CD14-positive monocyte (primary cell): Measurements from ENCODE around the gene APBA3. TPM values are rescaled to one million over a fixed set of nuclear protein-coding genes. Genes with fewer than 3 reads are reported as not detected.

Experiments used
- DNase-seq, 3 donors: peaks; one replicate each; pipeline ENCODE4 v3.0.0-alpha.2; 2011 to 2022
- H2AFZ ChIP-seq: 2 replicates; pipeline ENCODE4 v1.6.0; 2012; ENCODE audit warnings: mild to moderate bottlenecking, low read depth, low read length, inconsistent platforms; ENCODE audit not compliant: insufficient read depth, poor library complexity, severe bottlenecking
- H3K27ac ChIP-seq, 2 donors: 1 replicate in 1 of 2; 2 replicates in 1 of 2; pipeline ENCODE4 v1.5.1; 2012 to 2013; ENCODE audit warnings: low read length in 2 of 2, control low read depth in 1 of 2, inconsistent platforms in 1 of 2, low read depth in 1 of 2, mild to moderate bottlenecking in 1 of 2
- H3K27me3 ChIP-seq, 2 donors: one replicate each; pipeline versions ENCODE4 v1.6.0 to v1.6.1; 2011 to 2013; ENCODE audit warnings: low read length in 2 of 2; ENCODE audit not compliant: control insufficient read depth in 2 of 2, insufficient read depth in 2 of 2
- H3K36me3 ChIP-seq, 2 donors: replicated peaks in 1 of 2; 1 replicate in 1 of 2; 2 replicates in 1 of 2; pipeline versions ENCODE4 v1.5.1 to v1.6.1; 2012 to 2013; ENCODE audit warnings: low read length in 2 of 2, control low read depth in 1 of 2, inconsistent platforms in 1 of 2, mild to moderate bottlenecking in 1 of 2; ENCODE audit not compliant: insufficient read depth in 2 of 2, control insufficient read depth in 1 of 2
- H3K4me1 ChIP-seq, 2 donors: 1 replicate in 1 of 2; 2 replicates in 1 of 2; pipeline versions ENCODE4 v1.5.1 to v1.6.1; 2012 to 2013; ENCODE audit warnings: low read length in 2 of 2, control low read depth in 1 of 2, inconsistent platforms in 1 of 2, mild to moderate bottlenecking in 1 of 2, moderate library complexity in 1 of 2; ENCODE audit not compliant: insufficient read depth in 2 of 2, control insufficient read depth in 1 of 2
- H3K4me2 ChIP-seq: replicated peaks from 2 replicates; pipeline ENCODE3; 2012; ENCODE audit warnings: low read length, moderate library complexity, mild to moderate bottlenecking; ENCODE audit not compliant: poor library complexity, severe bottlenecking; ENCODE audit errors: extremely low read depth
- H3K4me3 ChIP-seq, 3 experiments: fragments of 200-600 bp in 1 of 3; sonication (generic) in 1 of 3; replicated peaks in 1 of 3; 1 replicate in 2 of 3; 2 replicates in 1 of 3; pipeline ENCODE4 v1.5.1; 2011 to 2013; ENCODE audit warnings: low read length in 3 of 3, mild to moderate bottlenecking in 3 of 3, control low read depth in 2 of 3, low read depth in 2 of 3, inconsistent platforms in 1 of 3, moderate library complexity in 1 of 3
- H3K79me2 ChIP-seq: 2 replicates; pipeline ENCODE4 v1.6.0; 2012; ENCODE audit warnings: mild to moderate bottlenecking, control low read depth, inconsistent platforms, low read length, moderate library complexity; ENCODE audit not compliant: insufficient read depth
- H3K9ac ChIP-seq: 2 replicates; pipeline ENCODE4 v1.6.0; 2017; ENCODE audit warnings: low read length, mild to moderate bottlenecking; ENCODE audit not compliant: insufficient read depth, poor library complexity, severe bottlenecking
- H3K9me3 ChIP-seq, 2 donors: replicated peaks in 1 of 2; 1 replicate in 1 of 2; 2 replicates in 1 of 2; pipeline versions ENCODE4 v1.5.1 to v1.6.1; 2012 to 2013; ENCODE audit warnings: low read length in 2 of 2, control low read depth in 1 of 2; ENCODE audit not compliant: control insufficient read depth in 1 of 2, insufficient read depth in 1 of 2
- H4K20me1 ChIP-seq: 2 replicates; pipeline ENCODE4 v1.6.0; 2012; ENCODE audit warnings: mild to moderate bottlenecking, low read length, control low read depth, moderate library complexity; ENCODE audit not compliant: insufficient read depth
- H3K27ac Mint-ChIP-seq, 7 donors: one replicate each; pipeline ENCODE4 v1.8.0; 2020; ENCODE audit warnings: mild to moderate bottlenecking in 7 of 7, mixed read lengths in 7 of 7, moderate library complexity in 6 of 7, inconsistent platforms in 2 of 7
- H3K27me3 Mint-ChIP-seq, 3 donors: one replicate each; pipeline ENCODE4 v1.8.0; 2021 to 2022; ENCODE audit warnings: low read depth in 3 of 3, mild to moderate bottlenecking in 3 of 3, mixed read lengths in 3 of 3, moderate library complexity in 3 of 3, inconsistent platforms in 1 of 3
- H3K36me3 Mint-ChIP-seq, 2 donors: one replicate each; pipeline ENCODE4 v1.8.0; 2020; ENCODE audit warnings: mixed read lengths in 2 of 2, inconsistent platforms in 1 of 2, mild to moderate bottlenecking in 1 of 2
- H3K4me1 Mint-ChIP-seq: one replicate; pipeline ENCODE4 v1.8.0; 2020; ENCODE audit warnings: mild to moderate bottlenecking, mixed read lengths
- H3K4me3 Mint-ChIP-seq, 2 donors: one replicate each; pipeline ENCODE4 v1.8.0; 2020; ENCODE audit warnings: mild to moderate bottlenecking in 2 of 2, mixed read lengths in 2 of 2, moderate library complexity in 1 of 2
- H3K9me3 Mint-ChIP-seq, 7 donors: one replicate each; pipeline ENCODE4 v1.8.0; 2020 to 2022; ENCODE audit warnings: mixed read lengths in 7 of 7, mild to moderate bottlenecking in 6 of 7, moderate library complexity in 6 of 7, inconsistent platforms in 2 of 7
- CTCF ChIP-seq: fragments of 200-600 bp; IDR thresholded peaks from one replicate; pipeline ENCODE4 v1.8.0; 2022; ENCODE audit warnings: antibody characterized with exemption, mild to moderate bottlenecking
- WGBS: methylation state at CpG from one replicate; pipeline ENCODE4 v1.1.5; 2013; ENCODE audit warnings: missing lambda C conversion rate; ENCODE audit not compliant: insufficient coverage; 5-methylcytosine and 5-hydroxymethylcytosine counted together
- intact Hi-C, 2 donors: fragments of 100-400 bp; cut with micrococcal nuclease; formaldehyde crosslinking; loops; one replicate each; pipeline versions ENCODE4 v1.15.0 to v1.15.1; 2023
- polyA plus RNA-seq, 3 donors: library from polyadenylated mRNA; depleted of rRNA in 1 of 3; unstranded in 2 of 3; stranded (reverse) in 1 of 3; fragments of 300-500 nt in 2 of 3; fragments of >200 nt in 1 of 3; fragmentation: Illumina TruSeq in 2 of 3; gene quantifications; 1 replicate in 2 of 3; 2 replicates in 1 of 3; pipeline ENCODE4 v1.2.3, GENCODE V29; 2012 to 2021

The APBA3 gene
- polyA plus RNA-seq, 3 donors: 14.5 to 23.1 (median 16.1) TPM

GRCh38 chr19:3810708-3811355 lies 49.3 kb upstream of the APBA3 start:
- DNase-seq: no peak
- intact Hi-C loops: no loop called here

More at GRCh38 chr19:3810708-3811355, 49.3 kb upstream of the APBA3 start:
- no peak overlapping the region for H3K4me2 ChIP-seq
- TF ChIP-seq CTCF: no peak
- H3K27me3 ChIP-seq: no peaks in the 10 kb centered on the region
- no peaks in the 10 kb centered on the region for H3K36me3 Mint-ChIP-seq
- H3K27ac ChIP-seq: no peak overlapping the region
- no peak overlapping the region for H3K4me3 Mint-ChIP-seq
- no peaks in the 10 kb centered on the region for H3K79me2 ChIP-seq
- H2AFZ ChIP-seq: no peak overlapping the region
- H3K9me3 ChIP-seq: peaks cover 7 to 9% of the 10 kb centered on the region in 2 donors
- no peaks in the 10 kb centered on the region for H4K20me1 ChIP-seq
- peaks cover 0 to 9% (median 4%) of the 10 kb centered on the region in 7 donors for H3K9me3 Mint-ChIP-seq
- no peaks in the 10 kb centered on the region for H3K36me3 ChIP-seq
- no peak overlapping the region for H3K4me3 ChIP-seq
- H3K9ac ChIP-seq: no peak overlapping the region
- H3K4me1 Mint-ChIP-seq: peaks cover 7% of the 10 kb centered on the region
- peaks cover 2 to 16% (median 3%) of the 10 kb centered on the region in 3 donors for H3K27me3 Mint-ChIP-seq
- peaks cover 8 to 14% of the 10 kb centered on the region in 2 donors for H3K4me1 ChIP-seq
- no peak overlapping the region for H3K27ac Mint-ChIP-seq
- 77% methylated on average over 28 of the region's 38 CpGs for WGBS
